NCI-H524 treated with DMSO at 0.1 percent for 48 hours (cell line): ENCODE measurements around the gene BLOC1S2.
A peak's percentile ranks its signal among the peaks of the same experiment; 100 is the strongest.
"Not testable (repeated sequence)": the region's sequence is repeated elsewhere in the genome, so short reads cannot be mapped to it uniquely, and the experiment has no call there.

Experiments used
- DNase-seq: peaks from one replicate; lab custom pipeline; 2025; lab: John Stamatoyannopoulos, UW

Gene BLOC1S2

DNA sequence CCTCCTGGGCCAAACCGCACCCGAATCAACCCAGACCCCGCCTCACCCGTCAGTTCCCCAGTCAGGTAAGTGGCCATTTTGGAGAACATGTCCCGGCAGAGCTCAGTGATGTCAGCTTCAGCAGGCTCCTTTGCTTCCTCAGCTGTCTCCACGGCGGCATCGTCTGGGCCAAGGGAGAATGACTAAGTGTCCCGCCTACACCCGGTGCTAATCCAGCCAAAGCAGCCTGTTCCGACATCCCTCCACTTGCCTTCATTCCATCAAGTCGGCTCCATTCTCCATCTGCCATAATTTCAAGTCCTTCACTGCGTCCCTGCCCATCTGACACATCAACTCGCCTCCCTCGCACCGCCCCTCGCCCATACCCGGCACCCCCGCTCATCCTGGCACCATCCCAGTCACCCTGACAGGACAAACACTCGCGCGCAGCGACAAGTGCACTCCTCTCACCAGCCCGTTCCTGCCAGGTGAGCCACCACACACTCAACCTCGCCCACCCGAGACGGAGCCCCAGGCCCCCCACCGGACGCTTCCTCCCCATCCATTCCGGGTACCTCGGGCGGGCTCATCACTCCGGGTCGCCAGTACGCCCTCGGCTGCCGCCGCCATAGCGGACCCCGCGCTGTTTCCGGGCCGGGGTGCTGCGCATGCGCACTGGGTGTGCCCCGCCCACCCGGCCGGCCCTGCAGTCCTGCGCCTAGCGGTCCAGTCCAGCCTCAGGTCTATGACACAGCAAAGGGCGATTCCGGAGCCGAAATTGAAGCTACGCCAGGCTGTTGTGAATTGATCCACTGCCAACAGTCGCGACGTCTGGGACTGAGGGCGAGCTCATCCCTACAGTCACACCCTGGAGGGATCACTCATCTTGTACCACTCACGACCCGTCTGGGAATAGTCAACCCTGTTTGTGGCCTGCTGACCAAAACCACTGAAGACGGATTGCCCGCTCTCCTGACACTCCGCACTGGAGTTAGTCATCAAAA is at the start of gene BLOC1S2:
Gene BLOC1S2, minus strand, starts transcription at position 630 of the 983 bp plus-strand sequence. Its CDS starts 21 bp downstream, at position 609.
- DNase-seq = peak; percentile 9

DNA sequence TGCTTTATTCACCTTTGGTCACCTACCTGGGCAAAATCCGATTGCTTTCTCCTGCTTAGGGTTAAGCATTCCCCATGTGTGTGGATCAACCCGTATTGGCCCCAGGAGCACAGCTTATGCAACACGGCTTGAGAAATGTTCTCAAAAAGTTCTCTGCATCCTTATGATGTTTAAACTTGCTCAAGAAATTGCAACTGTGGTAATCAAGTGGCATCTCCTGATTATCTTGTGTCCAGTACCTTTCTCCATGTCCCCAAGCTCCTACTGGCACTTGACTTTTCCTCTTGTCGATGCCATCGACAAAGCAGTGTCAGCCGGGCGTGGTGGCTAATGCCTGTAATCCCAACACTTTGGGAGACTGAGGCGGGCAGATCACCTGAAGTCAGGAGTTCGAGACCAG is 48.3 kb upstream of the BLOC1S2 start:
- no peak for DNase-seq

DNA sequence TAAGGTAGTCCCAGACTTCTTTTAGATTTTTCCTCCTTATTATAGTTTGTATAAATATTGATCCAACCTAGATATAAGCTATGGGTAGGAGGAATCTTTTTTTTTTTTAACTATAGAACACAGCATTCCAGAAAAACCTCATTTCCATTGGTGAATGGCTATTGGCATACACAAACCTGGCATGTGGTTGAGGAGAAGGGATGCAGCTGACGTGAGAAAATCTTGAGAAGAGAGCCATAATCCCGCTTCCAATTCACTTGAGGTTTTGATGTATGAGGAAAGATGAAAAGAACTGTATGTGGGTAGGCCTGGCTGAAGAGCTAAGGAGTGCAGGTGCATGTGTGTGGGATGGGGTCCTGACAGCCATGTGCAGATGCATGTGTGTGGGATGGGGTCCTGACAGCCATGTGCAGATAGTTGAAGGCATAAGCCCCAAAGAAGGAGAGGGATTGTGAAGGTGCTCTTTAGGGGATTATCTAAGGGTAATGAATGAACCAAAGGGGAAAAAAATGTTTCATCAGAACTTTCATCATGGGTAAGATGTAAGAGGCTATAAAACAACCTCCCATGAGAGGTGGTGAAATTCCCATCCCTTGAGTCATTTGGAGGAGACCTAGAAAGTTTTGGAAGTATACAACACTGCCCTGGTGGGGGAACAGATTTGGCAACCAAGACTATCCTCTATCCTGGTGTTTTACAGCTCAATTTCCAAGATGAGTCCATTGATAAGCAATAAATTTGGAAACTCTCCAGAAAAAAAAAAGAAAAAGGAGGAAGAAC is 47.4 kb upstream of the BLOC1S2 start:
- no peak for DNase-seq

GRCh38 chr10:100333106-100333505 is 46.6 kb upstream of the BLOC1S2 start:
- DNase-seq = no peak

GRCh38 chr10:100330079-100330478 is 43.6 kb upstream of the BLOC1S2 start, which contains the start of gene PKD2L1:
Gene PKD2L1 (minus strand): TSS chr10:100330228. CDS start chr10:100330103, 125 bp downstream.
- no peak for DNase-seq

DNA sequence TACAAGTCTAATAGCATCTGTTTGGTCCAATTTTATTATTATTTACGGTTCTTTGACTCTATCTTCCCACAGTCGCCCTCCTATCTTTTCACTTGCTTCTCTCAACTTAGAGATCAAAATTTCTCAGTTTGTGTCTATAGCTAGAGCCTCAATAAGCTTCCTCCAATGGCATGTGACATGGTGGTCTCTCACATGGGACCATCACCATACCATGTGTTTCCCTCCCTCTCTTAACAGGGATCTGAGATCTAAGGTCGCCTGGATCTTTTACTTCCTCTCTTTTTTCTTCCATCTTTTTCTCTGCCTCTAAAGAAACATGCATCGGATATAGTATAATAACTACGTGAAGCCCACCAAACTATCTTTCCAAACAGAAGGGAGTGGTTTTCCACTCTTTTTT is 41.7 kb upstream of the BLOC1S2 start:
- DNase-seq = no peak

- no peak for DNase-seq
Observed at GRCh38 chr10:100327718-100328009, 41.2 kb upstream of the BLOC1S2 start.

DNA sequence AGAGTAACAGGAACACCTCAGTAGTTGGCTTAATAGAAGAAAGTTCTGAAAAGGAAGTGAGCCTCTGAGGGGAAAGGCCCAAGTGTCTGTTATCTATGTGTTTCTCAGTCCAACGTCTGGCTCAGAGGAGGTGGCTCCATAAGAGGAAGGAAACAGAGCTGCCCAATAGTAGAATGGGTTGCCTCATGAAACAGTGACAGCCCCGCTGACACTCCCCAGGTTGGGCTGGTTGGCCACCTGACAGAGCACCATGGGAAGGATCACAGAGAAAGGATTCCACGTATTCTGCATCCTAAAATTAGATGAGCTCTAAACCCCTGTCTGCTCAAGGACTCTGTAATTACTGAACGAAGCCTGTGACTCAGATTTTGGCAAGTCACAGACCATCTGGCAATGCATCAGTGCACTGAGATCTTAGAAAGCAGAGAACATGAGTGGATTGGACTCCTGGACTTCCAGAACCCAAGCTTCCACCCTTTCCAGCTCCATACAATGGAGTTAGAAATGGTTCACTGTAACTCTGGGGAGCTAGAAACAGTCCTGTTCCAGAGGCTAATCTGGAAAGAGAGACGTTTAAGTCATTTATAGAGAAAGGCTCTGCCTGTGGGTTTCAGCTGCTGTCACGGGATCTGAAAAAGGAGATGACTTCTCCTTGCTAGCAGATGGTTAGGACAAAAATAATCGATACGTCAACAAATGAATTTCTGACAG is 40.7 kb upstream of the BLOC1S2 start:
- peak; percentile 30 for DNase-seq

DNA sequence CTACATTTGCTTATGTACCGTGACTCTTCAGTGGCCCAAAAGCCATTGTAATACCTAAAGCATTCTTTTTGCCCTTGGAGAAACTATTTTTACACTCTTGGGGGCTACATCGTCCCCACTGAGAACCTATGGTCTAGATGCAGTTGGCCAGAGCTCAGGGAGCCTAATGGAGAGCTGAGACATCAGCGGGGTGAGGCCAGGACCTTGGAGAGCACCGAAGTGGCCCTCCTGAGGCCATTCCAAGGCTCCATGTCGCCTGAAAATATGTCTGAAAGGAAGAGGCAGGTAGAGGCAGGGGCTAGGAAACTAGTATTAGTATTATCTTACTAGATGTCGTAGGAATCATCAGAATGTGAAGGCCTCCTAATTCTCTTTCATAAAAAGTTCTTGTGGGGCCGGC is 38.7 kb upstream of the BLOC1S2 start:
- no peak for DNase-seq

GRCh38 chr10:100319707-100320402 is 33.4 kb upstream of the BLOC1S2 start:
- no peak for DNase-seq

- no peak for DNase-seq
Observed at GRCh38 chr10:100318207-100318606, 31.7 kb upstream of the BLOC1S2 start.

DNA sequence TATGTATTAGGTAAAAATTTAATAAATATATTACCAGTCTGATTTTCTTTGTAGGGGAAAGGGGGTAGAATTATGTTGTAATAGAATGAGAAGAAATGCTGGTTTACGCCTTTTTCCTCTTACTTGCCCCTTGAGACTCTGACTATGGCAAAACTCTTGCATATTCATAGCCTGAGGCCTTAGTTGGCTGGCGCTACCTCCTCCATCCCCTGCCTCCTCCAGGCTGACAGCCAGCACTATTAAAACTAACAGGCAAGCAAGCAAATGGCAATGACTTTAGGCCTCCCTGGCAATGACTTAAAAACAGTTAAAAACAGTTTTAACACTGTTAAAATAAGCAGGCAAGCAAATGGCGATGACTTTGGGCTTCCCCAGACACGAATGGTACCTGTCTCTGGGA is 29.1 kb upstream of the BLOC1S2 start:
- no peak for DNase-seq

DNA sequence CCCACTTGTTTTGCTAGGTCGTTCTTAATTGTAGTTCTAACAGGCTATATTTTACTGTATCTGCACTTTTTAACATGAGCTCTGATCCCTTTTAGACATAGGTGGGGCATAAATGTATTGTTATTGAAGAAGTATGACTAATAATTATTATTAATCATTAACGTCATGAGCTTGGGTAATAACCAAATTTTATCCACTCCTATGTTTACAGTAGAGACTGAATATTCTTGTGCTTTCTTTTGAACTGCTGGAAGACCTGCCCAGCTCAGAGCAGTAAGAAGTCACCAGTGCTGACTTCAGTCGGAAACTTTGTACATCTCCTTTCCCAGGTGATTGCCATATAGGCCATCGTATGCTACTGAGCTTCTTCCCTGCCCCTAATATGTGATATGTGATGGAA is 24.8 kb upstream of the BLOC1S2 start:
- DNase-seq = no peak

DNA sequence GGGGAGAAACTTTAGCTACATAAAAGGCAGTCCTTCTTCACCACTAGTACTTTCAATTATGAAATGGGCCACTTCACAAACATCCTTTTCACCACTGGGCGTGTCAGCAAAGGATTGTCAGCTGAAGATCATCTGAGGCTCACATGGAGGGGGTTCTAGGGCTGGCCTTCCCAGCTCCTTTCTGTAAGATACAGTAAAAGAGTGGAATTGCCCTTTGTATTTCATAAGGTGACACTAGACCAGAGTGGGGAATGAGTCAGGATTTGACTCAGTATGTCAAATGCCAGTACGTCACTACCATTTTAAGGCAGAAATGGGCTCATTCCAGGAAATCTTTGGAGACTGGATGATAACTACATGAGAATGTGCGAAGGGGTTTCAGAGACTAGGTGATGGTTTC is 21.2 kb upstream of the BLOC1S2 start:
- no peak for DNase-seq

GRCh38 chr10:100306861-100307260 is 20.4 kb upstream of the BLOC1S2 start:
- DNase-seq = no peak

DNA sequence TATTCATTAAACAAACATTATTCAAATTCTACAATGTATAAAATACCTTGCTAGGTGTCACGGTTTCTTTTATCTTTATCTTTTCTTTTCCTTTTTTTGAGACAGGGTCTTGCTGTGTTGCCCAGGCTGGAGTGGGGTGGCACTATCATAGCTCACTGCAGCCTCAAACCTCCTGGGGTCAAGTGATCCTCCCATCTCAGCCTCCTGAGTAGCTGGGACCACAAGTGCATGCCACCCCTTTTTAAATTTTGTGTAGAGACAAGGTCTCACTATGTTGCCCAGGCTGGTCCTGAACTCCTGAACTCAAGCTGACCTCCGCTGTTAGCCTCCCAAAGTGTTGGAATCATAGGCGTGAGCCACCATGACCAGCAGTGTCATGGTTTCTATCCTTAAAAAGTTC is 17.9 kb upstream of the BLOC1S2 start:
- DNase-seq = no peak

DNA sequence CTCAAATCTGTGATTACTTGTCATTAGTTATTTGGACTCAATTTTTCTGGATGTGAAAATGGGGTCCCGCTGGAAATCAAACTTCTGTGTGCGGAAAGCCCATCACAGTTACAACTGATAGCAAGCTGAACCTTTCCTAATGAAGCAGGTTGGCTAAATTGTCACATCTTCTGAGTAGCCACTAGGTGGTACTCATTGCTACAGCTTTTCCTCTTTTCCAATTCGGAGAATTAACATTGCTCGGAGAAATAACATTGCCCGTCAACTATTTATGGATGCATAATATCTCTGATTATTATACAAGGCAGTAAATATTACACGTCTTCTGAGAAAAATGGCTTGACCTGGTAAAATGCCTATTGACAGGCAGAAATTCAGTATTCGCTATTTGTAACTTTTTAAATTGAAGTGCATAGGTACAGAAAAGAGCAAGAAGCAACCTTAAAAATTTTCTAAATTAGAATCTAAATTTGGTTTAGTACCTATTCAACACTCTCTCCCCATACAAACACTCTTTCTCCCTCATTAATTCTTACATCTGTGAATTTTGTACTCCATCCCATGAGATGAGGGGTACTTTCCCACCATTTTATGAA is 17.3 kb upstream of the BLOC1S2 start:
- DNase-seq = no peak

DNA sequence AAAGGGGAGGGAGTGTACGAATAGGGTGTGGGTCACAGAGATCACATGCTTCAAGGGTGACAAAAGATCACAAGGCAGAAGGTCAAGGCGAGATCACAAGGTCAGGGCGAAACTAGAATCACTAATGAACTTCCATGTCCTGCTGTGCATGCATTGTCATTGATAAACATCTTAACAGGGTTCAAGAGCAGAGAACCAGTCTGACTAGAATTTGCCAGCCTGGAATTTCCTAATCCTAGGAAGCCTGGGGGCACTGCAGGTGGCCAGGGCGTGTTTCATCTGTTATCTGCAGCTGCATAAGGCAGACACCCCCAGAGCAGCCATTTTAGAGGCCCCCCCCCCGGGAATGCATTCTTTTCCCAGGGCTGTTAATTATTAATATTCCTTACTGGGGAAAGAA is 14.6 kb upstream of the BLOC1S2 start:
- DNase-seq = not testable (repeated sequence)

DNA sequence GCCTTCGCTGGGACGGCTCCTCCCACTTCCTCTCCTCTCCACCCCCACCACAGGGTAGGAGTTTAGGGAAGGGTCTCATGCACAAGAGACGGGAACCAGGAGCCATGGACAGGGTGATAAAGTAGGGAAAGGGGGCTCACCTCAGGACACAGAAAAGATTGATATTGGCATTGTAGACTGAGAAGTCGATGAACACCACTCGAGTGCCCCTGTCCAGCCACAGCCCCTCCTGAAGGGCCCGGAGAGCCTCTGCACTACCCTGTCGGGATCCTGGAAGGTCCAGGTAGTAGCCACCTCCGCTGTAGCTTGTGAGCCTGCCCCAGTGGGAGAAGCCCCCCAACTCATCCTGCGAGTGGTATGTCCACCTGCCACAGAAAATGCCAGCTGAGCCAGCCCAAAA is 10.8 kb upstream of the BLOC1S2 start:
- no peak for DNase-seq

GRCh38 chr10:100293066-100293465 is 6.6 kb upstream of the BLOC1S2 start:
- DNase-seq = no peak

DNA sequence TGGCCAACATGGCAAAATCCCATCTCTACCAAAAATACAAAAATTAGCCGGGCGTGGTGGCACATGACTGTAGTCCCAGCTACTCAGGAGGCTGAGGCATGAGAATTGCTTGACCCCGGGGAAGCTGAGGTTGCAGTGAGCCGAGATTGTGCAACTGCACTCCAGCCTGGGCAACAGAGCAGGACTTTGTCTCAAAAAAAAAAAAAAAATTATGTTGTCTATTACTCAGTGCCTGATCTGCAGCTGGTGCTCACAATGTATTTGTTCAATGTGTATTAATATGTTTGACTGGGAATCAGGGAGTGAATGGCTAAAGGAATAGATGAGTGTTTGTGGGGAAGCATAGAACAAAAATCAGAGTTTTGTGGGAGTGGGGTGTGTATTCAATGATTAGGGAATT is 5.8 kb upstream of the BLOC1S2 start:
- DNase-seq = not testable (repeated sequence)
